GM15510 (cell line): ENCODE data around the gene THSD4.

Source experiments
- POLR2A ChIP-seq: IDR thresholded peaks from 3 replicates; pipeline ENCODE4 v1.6.1; 2011; ENCODE audit warnings: borderline replicate concordance; ENCODE audit not compliant: insufficient read length; ENCODE audit errors: extremely low read depth

THSD4 gene

GRCh38 chr15:71349736-71350526 lies 234.7 kb downstream of the THSD4 start:
- no peak for TF ChIP-seq POLR2A

GRCh38 chr15:71350622-71351378 lies 235.5 kb downstream of the THSD4 start:
- TF ChIP-seq POLR2A, result no peak

- no peak for TF ChIP-seq POLR2A
Observed at GRCh38 chr15:71352125-71352524, 236.9 kb downstream of the THSD4 start.

- TF ChIP-seq POLR2A, result no peak
Observed at GRCh38 chr15:71352765-71353164, 237.5 kb downstream of the THSD4 start.

GRCh38 chr15:71353171-71353570 lies 237.9 kb downstream of the THSD4 start:
- TF ChIP-seq POLR2A, result no peak

GRCh38 chr15:71355268-71355667 lies 240.0 kb downstream of the THSD4 start:
- TF ChIP-seq POLR2A, result no peak

- no peak for TF ChIP-seq POLR2A
Observed at GRCh38 chr15:71357321-71357732, 242.1 kb downstream of the THSD4 start.

GRCh38 chr15:71357967-71358366 lies 242.7 kb downstream of the THSD4 start:
- TF ChIP-seq POLR2A, result no peak

- TF ChIP-seq POLR2A, result no peak
Observed at GRCh38 chr15:71359246-71359645, 244.0 kb downstream of the THSD4 start.

- TF ChIP-seq POLR2A, result no peak
Observed at GRCh38 chr15:71362556-71362955, 247.3 kb downstream of the THSD4 start.

- TF ChIP-seq POLR2A, result no peak
Observed at GRCh38 chr15:71362987-71363968, 248.0 kb downstream of the THSD4 start.

- TF ChIP-seq POLR2A, result no peak
Observed at GRCh38 chr15:71364117-71364584, 248.9 kb downstream of the THSD4 start.

- TF ChIP-seq POLR2A, result no peak
Observed at GRCh38 chr15:71366522-71366921, 251.3 kb downstream of the THSD4 start.

- no peak for TF ChIP-seq POLR2A
Observed at GRCh38 chr15:71366926-71367325, 251.7 kb downstream of the THSD4 start.
